Stimulated activated CD4-positive, alpha-beta T cell treated with anti-CD3 and anti-CD28 coated beads, Interleukin-4, amount 100 ng/mL, for 48 hours (primary cell): ENCODE measurements around the gene RAB25.

Experiments
- DNase-seq, 2 donors: peaks; one replicate each; pipeline ENCODE4 v3.0.0-alpha.2; 2020; ENCODE audit warnings: low read depth in 2 of 2

Gene RAB25

DNA sequence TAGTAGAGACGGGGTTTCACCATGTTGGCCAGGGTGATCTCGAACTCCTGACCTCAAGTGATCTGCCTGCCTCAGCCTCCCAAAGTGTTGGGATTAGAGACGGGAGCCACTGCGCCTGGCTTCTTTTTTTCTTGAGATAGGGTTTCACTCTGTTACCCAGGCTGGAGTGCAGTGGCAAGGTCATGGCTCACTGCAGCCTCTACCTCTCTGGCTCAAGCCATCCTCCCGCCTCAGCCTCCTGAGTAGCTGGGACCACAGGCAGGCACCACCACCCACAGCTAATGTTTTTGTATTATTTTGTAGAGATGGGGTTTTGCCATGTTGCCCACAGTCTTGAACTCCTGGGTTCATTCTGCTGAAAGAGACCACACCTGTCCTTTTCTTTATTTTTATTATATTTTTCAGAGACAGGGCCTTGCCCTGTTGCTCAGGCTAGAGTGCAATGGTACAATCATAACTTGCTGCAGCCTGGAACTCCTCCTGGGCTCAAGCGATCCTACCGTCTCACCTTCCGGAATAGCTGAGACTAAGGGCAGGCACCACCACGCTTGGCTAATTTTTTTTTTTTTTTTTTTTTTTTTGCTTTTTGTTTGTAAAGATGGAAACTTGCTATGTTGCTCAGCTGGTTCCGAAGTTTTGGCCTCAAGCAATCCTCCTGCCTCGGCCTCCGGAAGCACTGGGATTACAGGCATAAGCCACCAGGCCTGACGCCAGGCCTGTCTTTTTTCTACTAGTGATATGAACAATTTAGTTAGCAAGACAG lies 56.6 kb downstream of the RAB25 start:
- DNase-seq: no peak

DNA sequence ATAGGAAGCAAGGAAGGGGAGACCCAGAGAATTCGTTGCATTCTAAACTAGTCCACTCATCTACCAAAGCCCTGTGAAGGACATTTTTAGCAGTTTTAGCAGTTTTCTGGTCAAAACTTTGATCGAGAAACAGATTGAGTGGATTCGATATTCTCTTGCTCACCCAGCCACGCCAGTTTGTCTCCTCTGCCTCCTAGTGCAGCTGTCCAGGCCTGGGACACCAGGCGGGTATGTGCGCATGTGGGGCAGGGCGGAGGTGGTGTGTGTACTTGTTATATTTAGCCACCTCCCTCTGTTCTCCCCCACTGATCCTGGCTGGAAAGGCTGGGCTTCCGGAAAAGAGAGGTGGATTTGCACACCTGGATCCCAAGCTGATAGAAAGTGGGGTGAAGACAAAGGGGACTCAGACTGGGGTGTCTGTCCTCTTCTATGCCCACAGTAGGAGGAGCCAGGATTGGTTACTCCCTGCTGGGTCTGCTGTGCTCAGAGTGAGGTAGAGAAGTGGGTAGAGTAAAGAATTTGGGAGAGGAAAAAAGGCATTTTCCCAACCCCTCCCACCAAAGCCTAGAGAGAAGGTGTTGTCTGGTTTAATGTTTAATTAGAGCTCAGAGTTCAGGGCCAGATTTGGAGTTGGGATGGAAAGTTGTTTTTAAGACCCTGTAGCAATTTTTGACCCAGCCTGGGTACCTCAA lies 57.4 kb downstream of the RAB25 start:
- DNase-seq: no peak

DNA sequence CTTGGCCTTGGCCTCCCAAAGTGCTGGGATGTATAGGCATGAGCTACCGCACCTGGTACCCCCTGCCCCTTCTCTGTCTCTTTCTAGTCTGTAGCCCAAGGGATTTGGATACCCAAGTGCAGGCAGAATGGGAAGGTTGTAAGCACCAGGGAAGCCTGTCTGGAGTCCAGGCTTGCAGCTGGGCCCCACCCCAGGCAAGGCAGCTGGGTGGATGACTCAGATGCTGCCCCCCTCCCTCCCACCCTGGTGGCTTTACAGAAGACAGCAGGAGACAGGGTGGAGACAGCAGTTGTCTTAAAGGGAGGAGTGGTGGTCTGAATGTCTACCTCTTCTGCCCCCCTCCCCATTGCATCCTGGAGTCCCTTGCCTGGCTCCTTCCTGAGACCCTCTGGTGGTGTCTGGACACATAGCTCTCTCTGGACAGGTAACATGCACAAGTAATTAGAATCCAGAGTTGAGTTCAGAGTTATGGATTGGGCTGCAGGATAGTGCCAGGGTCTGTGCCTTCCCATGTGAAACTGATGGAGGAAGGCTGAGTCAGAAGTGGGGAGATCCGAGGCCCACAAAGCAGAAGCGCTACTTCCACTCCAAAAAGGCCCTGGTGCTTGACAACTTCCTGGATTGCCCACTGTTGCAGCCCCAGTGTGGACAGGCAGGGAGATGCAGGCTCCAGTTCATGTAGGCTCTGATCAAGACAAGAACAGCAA lies 58.7 kb downstream of the RAB25 start:
- DNase-seq: no peak
